Astrocyte (in vitro differentiated cells and primary cell): ENCODE results near the gene RAPGEF6.

Source experiments
- CTCF ChIP-seq: IDR thresholded peaks from 2 replicates; pipeline ENCODE4 v1.5.1; 2011; ENCODE audit warnings: low read depth, mild to moderate bottlenecking, inconsistent platforms, low read length, moderate library complexity; ENCODE audit not compliant: insufficient read depth
- EZH2 ChIP-seq: IDR thresholded peaks from 2 replicates; pipeline ENCODE4 v1.6.1; 2012; ENCODE audit warnings: mild to moderate bottlenecking, low read length, inconsistent platforms; ENCODE audit not compliant: insufficient read depth

GRCh38 chr5:131405674-131406073 is 229.4 kb downstream of the RAPGEF6 start:
- TF ChIP-seq CTCF (no peak), EZH2 (no peak)
